K562 (cell line): ENCODE data around the gene LUC7L3.

ENCODE experiments used
- ADNP ChIP-seq: fragments of 200-800 bp; sonication (Bioruptor generic); IDR thresholded peaks from 2 replicates; pipeline ENCODE4 v1.6.1; 2016; ENCODE audit warnings: missing genetic modification characterization, missing compliant biosample characterization
- HNRNPH1 ChIP-seq: fragments of 200-400 bp; formaldehyde crosslinking; optimal IDR thresholded peaks from 2 replicates; pipeline ENCODE3; 2017; ENCODE audit warnings: low read depth, mild to moderate bottlenecking, low read length, moderate library complexity
- MAZ ChIP-seq, 2 experiments: fragments of 450-650 bp in 1 of 2; sonication (generic) in 1 of 2; formaldehyde crosslinking; IDR thresholded peaks in 1 of 2; conservative IDR thresholded peaks in 1 of 2; 2 replicates each; pipeline versions ENCODE4 v1.4.0 to v1.5.0; 2020; ENCODE audit warnings: mild to moderate bottlenecking in 1 of 2, missing genetic modification reagents in 1 of 2
- MED1 ChIP-seq: sonication (generic); formaldehyde crosslinking; IDR thresholded peaks from 2 replicates; pipeline ENCODE4 v1.8.1; 2023; ENCODE audit warnings: missing genetic modification reagents, borderline replicate concordance
- TF ChIP-seq, protein P1 (sequence below), 3 experiments: IDR thresholded peaks in 2 of 3; conservative IDR thresholded peaks in 1 of 3; 2 replicates each; pipeline ENCODE4 v1.5.1; 2011 to 2012; ENCODE audit warnings: low read length in 3 of 3, mild to moderate bottlenecking in 3 of 3, control low read depth in 2 of 3, improper control_type of control experiment in 1 of 3, inconsistent platforms in 1 of 3, low read depth in 1 of 3, mixed read lengths in 1 of 3, moderate library complexity in 1 of 3; ENCODE audit not compliant: insufficient read depth in 2 of 3

- no peak for TF ChIP-seq HNRNPH1
- no peak for TF ChIP-seq MAZ (CRISPR knock-in tag; conservative IDR thresholded peaks at IDR 0.05 in 1 of 2, IDR thresholded peaks at IDR 0.05 in 1 of 2)
- TF ChIP-seq, protein P1, sequence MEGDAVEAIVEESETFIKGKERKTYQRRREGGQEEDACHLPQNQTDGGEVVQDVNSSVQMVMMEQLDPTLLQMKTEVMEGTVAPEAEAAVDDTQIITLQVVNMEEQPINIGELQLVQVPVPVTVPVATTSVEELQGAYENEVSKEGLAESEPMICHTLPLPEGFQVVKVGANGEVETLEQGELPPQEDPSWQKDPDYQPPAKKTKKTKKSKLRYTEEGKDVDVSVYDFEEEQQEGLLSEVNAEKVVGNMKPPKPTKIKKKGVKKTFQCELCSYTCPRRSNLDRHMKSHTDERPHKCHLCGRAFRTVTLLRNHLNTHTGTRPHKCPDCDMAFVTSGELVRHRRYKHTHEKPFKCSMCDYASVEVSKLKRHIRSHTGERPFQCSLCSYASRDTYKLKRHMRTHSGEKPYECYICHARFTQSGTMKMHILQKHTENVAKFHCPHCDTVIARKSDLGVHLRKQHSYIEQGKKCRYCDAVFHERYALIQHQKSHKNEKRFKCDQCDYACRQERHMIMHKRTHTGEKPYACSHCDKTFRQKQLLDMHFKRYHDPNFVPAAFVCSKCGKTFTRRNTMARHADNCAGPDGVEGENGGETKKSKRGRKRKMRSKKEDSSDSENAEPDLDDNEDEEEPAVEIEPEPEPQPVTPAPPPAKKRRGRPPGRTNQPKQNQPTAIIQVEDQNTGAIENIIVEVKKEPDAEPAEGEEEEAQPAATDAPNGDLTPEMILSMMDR (IDR thresholded peaks at IDR 0.05 in 2 of 3, conservative IDR thresholded peaks at IDR 0.05 in 1 of 3; ENCODE audit: insufficient read depth in 2 of 3, low read depth in 1 of 3, low read length in 3 of 3): no peak
- TF ChIP-seq MED1 (CRISPR knock-in tag): no peak
- no peak for TF ChIP-seq ADNP (tag)
Measured at GRCh38 chr17:50797135-50797810, 77.9 kb downstream of the LUC7L3 start.
